ENCODE data around the gene DHRS1. TPM values are rescaled to one million over a fixed set of nuclear protein-coding genes. Genes with fewer than 3 reads are reported as not detected.
"Not testable (repeated sequence)": the region's sequence is repeated elsewhere in the genome, so short reads cannot be mapped to it uniquely, and the experiment has no call there.

Gene DHRS1
- total and polyA plus RNA-seq, 3 donors from 2014 or later: 19.2 to 24.6 (median 22.5) TPM

- intact Hi-C loops (cut with DNase I; ENCODE audit: low total_unique reads); H3K27me3 ChIP-seq; H3K4me1 ChIP-seq; H3K4me3 ChIP-seq; H3K36me3 ChIP-seq (ENCODE audit: low read depth, missing control alignments); H3K9me3 ChIP-seq; H3K27ac ChIP-seq: not testable (repeated sequence)
- TF ChIP-seq CTCF (IDR thresholded peaks at IDR 0.05): peak; percentile 55 to 78 (median 62)
- WGBS, 2 donors: 20 to 46% methylated on average over 7 to 9 of the region's 9 CpGs
- DNase-seq: peak; percentile 77
These were observed 28.3 kb upstream of the DHRS1 start for GRCh38 chr14:24327914-24328313.

GRCh38 chr14:24327303-24327702, 27.7 kb upstream of the DHRS1 start:
- TF ChIP-seq CTCF (IDR thresholded peaks at IDR 0.05): no peak
- TF ChIP-seq POLR2A (IDR thresholded peaks at IDR 0.05): no peak
- Histone ChIP-seq H3K27me3 (no peaks in the 10 kb centered on the region), H3K4me3 (no peak overlapping the region), H3K4me1 (peaks cover 2% of the 10 kb centered on the region), H3K36me3 (ENCODE audit: low read depth, missing control alignments) (no peaks in the 10 kb centered on the region), H3K27ac (no peak overlapping the region), H3K9me3 (no peaks in the 10 kb centered on the region)
- no peak for DNase-seq
- intact Hi-C loops (cut with DNase I; ENCODE audit: low total_unique reads): no loop called here
- 75 to 80% methylated on average over 1 to 2 of the region's 2 CpGs for WGBS, 2 donors

GRCh38 chr14:24325963-24326362, 26.4 kb upstream of the DHRS1 start:
- H3K9me3 ChIP-seq: no peaks in the 10 kb centered on the region
- no peaks in the 10 kb centered on the region for H3K4me1 ChIP-seq
- H3K36me3 ChIP-seq (ENCODE audit: low read depth, missing control alignments): no peaks in the 10 kb centered on the region
- no peak for DNase-seq
- intact Hi-C loops (cut with DNase I; ENCODE audit: low total_unique reads): no loop called here
- no peak overlapping the region for H3K4me3 ChIP-seq
- no peak for TF ChIP-seq CTCF (IDR thresholded peaks at IDR 0.05)
- no peak for TF ChIP-seq POLR2A (IDR thresholded peaks at IDR 0.05)
- no peaks in the 10 kb centered on the region for H3K27me3 ChIP-seq
- 86 to 92% methylated on average over 9 of the region's 9 CpGs for WGBS, 2 donors
- no peak overlapping the region for H3K27ac ChIP-seq

- Histone ChIP-seq H3K9me3 (no peaks in the 10 kb centered on the region), H3K36me3 (ENCODE audit: low read depth, missing control alignments) (no peaks in the 10 kb centered on the region), H3K4me1 (no peaks in the 10 kb centered on the region), H3K27me3 (no peaks in the 10 kb centered on the region), H3K27ac (no peak overlapping the region), H3K4me3 (no peak overlapping the region)
- no peak for DNase-seq
- intact Hi-C loops (cut with DNase I; ENCODE audit: low total_unique reads): no loop called here
- 87 to 95% methylated on average over 5 of the region's 5 CpGs for WGBS, 2 donors
- no peak for TF ChIP-seq POLR2A (IDR thresholded peaks at IDR 0.05)
- TF ChIP-seq CTCF (IDR thresholded peaks at IDR 0.05): no peak
These were observed 25.5 kb upstream of the DHRS1 start for GRCh38 chr14:24325041-24325530.

GRCh38 chr14:24324024-24324423, 24.4 kb upstream of the DHRS1 start:
- no peak overlapping the region for H3K27ac ChIP-seq

More at GRCh38 chr14:24324024-24324423, 24.4 kb upstream of the DHRS1 start:
- H3K36me3 ChIP-seq (ENCODE audit: low read depth, missing control alignments): no peaks in the 10 kb centered on the region
- H3K4me1 ChIP-seq: no peaks in the 10 kb centered on the region
- H3K9me3 ChIP-seq: no peaks in the 10 kb centered on the region
- H3K27me3 ChIP-seq: no peaks in the 10 kb centered on the region
- TF ChIP-seq POLR2A (IDR thresholded peaks at IDR 0.05) (no peak), CTCF (IDR thresholded peaks at IDR 0.05) (no peak)
- no peak overlapping the region for H3K4me3 ChIP-seq
- DNase-seq: no peak
- 78 to 88% methylated on average over 4 to 6 of the region's 6 CpGs for WGBS, 2 donors
- intact Hi-C loops (cut with DNase I; ENCODE audit: low total_unique reads): no loop called here

Data from testis (tissue), 3 donors.